ENCODE measurements around the gene CNST. TPM values are rescaled to one million over a fixed set of nuclear protein-coding genes. Genes with fewer than 3 reads are reported as not detected.

Gene CNST
- total RNA-seq, 1 experiment from 2014 or later: 19.8 TPM

- no peak overlapping the region for H3K27ac ChIP-seq (ENCODE audit: insufficient read length, low read depth, low read length)
- no peak overlapping the region for H3T11ph ChIP-seq (ENCODE audit: low read length)
- H2BK12ac ChIP-seq (ENCODE audit: insufficient read length, low read depth, low read length): no peak overlapping the region
- no peak overlapping the region for H2BK15ac ChIP-seq (ENCODE audit: low read depth, low read length)
- H3K27me3 Mint-ChIP-seq (ENCODE audit: low read depth): no peaks in the 10 kb centered on the region
- H2AK5ac ChIP-seq (ENCODE audit: insufficient read length, low read length): no peak overlapping the region
- no peak overlapping the region for H2BK120ac ChIP-seq (ENCODE audit: low read depth, low read length, poor library complexity, severe bottlenecking)
- no peak overlapping the region for H3K23ac ChIP-seq (ENCODE audit: insufficient read length, low read depth, low read length)
- no peak overlapping the region for H3K27ac Mint-ChIP-seq
- H3K23me2 ChIP-seq (ENCODE audit: insufficient read length, low read depth, low read length, poor library complexity, severe bottlenecking): no peaks in the 10 kb centered on the region
- H3K14ac ChIP-seq (ENCODE audit: insufficient read depth, low read length): no peak overlapping the region
- no peak overlapping the region for H3K18ac ChIP-seq (ENCODE audit: insufficient read length, low read depth, low read length)
- peaks cover 2% of the 10 kb centered on the region; the same call in 1 of the 2 replicates for H3K79me2 ChIP-seq (ENCODE audit: insufficient read depth, low read length)
- H3K4me1 ChIP-seq (ENCODE audit: insufficient read depth, low read length): no peaks in the 10 kb centered on the region
- no peaks in the 10 kb centered on the region for H3K9me3 ChIP-seq (ENCODE audit: control insufficient read depth, low read depth, low read length)
- WGBS (ENCODE audit: extremely low coverage, insufficient read length, low lambda C conversion rate): no CpG with 5 or more reads among the region's 2 CpGs
- H3K4me2 ChIP-seq (ENCODE audit: insufficient read depth, insufficient read length, low read length): no peak overlapping the region
- H3K4me1 Mint-ChIP-seq: no peaks in the 10 kb centered on the region
- H3K9ac ChIP-seq (ENCODE audit: extremely low read depth, insufficient read length, low read length): no peak overlapping the region
- no peak overlapping the region for H3K4me3 Mint-ChIP-seq
- DNase-seq: no peak
- H2AFZ ChIP-seq (ENCODE audit: low read length): no peak overlapping the region
- H4K20me1 ChIP-seq (ENCODE audit: control insufficient read depth, insufficient read depth, insufficient read length): no peaks in the 10 kb centered on the region
- no peak overlapping the region for H3K4ac ChIP-seq (ENCODE audit: low read depth, low read length)
- no peak overlapping the region for H2BK20ac ChIP-seq (ENCODE audit: low read depth, low read length, poor library complexity, severe bottlenecking)
- peaks cover 29 to 66% (median 49%) of the 10 kb centered on the region in 3 experiments for H3K36me3 Mint-ChIP-seq (ENCODE audit: insufficient read depth in 1 of 3, low read depth in 3 of 3)
- no peaks in the 10 kb centered on the region for H3K9me3 Mint-ChIP-seq
- H3K27me3 ChIP-seq (ENCODE audit: insufficient read depth, low read length): no peaks in the 10 kb centered on the region
- H4K5ac ChIP-seq (ENCODE audit: insufficient read length, low read depth, low read length): no peak overlapping the region
- no peak overlapping the region for H2BK5ac ChIP-seq (ENCODE audit: insufficient read length, low read length)
- TF ChIP-seq, protein P1, sequence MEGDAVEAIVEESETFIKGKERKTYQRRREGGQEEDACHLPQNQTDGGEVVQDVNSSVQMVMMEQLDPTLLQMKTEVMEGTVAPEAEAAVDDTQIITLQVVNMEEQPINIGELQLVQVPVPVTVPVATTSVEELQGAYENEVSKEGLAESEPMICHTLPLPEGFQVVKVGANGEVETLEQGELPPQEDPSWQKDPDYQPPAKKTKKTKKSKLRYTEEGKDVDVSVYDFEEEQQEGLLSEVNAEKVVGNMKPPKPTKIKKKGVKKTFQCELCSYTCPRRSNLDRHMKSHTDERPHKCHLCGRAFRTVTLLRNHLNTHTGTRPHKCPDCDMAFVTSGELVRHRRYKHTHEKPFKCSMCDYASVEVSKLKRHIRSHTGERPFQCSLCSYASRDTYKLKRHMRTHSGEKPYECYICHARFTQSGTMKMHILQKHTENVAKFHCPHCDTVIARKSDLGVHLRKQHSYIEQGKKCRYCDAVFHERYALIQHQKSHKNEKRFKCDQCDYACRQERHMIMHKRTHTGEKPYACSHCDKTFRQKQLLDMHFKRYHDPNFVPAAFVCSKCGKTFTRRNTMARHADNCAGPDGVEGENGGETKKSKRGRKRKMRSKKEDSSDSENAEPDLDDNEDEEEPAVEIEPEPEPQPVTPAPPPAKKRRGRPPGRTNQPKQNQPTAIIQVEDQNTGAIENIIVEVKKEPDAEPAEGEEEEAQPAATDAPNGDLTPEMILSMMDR (conservative IDR thresholded peaks at IDR 0.05): no peak
- H3K79me1 ChIP-seq (ENCODE audit: insufficient read depth, low read depth, low read length, poor library complexity, severe bottlenecking): peaks cover 10% of the 10 kb centered on the region
- no peak overlapping the region for H3K56ac ChIP-seq (ENCODE audit: insufficient read length, low read depth, low read length)
- H4K8ac ChIP-seq (replicated peaks; ENCODE audit: insufficient read length, low read depth, low read length): no peak overlapping the region
- H4K91ac ChIP-seq (ENCODE audit: insufficient read length, low read depth, low read length): no peak overlapping the region
Measured at GRCh38 chr1:246558041-246558440, 8.2 kb upstream of the CNST start.
